SK-N-SH (cell line): ENCODE measurements around the gene MUC16. TPM values are rescaled to one million over a fixed set of nuclear protein-coding genes. Genes with fewer than 3 reads are reported as not detected.
"Not testable (repeated sequence)": the region's sequence is repeated elsewhere in the genome, so short reads cannot be mapped to it uniquely, and the experiment has no call there.

ENCODE experiments used
- CTCF ChIA-PET: fragments of 300-600, 350-600 bp; formaldehyde crosslinking; extraction: SDS; loops from one replicate; lab custom pipeline; 2021; lab: Yijun Ruan, JAX
- POLR2A ChIA-PET: fragments of 350-600 bp; sonication (Branson Sonifier 250); formaldehyde crosslinking; extraction: SDS; loops from one replicate; lab custom pipeline; 2020; ENCODE audit warnings: antibody characterized with exemption, inconsistent platforms; lab: Yijun Ruan, JAX
- DNase-seq: peaks from one replicate; pipeline ENCODE4 v3.0.0; 2012
- H2AFZ ChIP-seq: fragments of 200-600 bp; sonication (generic); 2 replicates; pipeline ENCODE4 v1.8.1; 2016; ENCODE audit warnings: antibody characterized with exemption, mild to moderate bottlenecking, low read depth
- H3F3A ChIP-seq: fragments of 200-600 bp; sonication (generic); replicated peaks from 2 replicates; pipeline ENCODE3; 2016; ENCODE audit warnings: antibody characterized with exemption, mild to moderate bottlenecking; ENCODE audit not compliant: insufficient read depth
- H3K27ac ChIP-seq, 2 experiments: fragments of 200-500 bp in 1 of 2; fragments of 200-600 bp in 1 of 2; sonication (Bioruptor generic) in 1 of 2; sonication (generic), shearing (Covaris generic) in 1 of 2; 2 replicates each; pipeline versions ENCODE4 v1.5.1 to v1.6.1; 2014 to 2016; ENCODE audit warnings: low read depth in 2 of 2, inconsistent platforms in 1 of 2, low read length in 1 of 2, mild to moderate bottlenecking in 1 of 2, mixed read lengths in 1 of 2
- H3K27me3 ChIP-seq: fragments of 200-600 bp; sonication (generic), shearing (Covaris generic); 2 replicates; pipeline ENCODE4 v1.6.1; 2016; ENCODE audit warnings: mixed run types; ENCODE audit not compliant: insufficient read depth
- H3K36me3 ChIP-seq, 2 experiments: fragments of 200-500 bp in 1 of 2; fragments of 200-600 bp in 1 of 2; sonication (Bioruptor generic) in 1 of 2; sonication (generic) in 1 of 2; replicated peaks in 1 of 2; 2 replicates each; pipeline versions ENCODE3 to v1.5.1; 2014 to 2016; ENCODE audit warnings: low read length in 1 of 2, mild to moderate bottlenecking in 1 of 2; ENCODE audit not compliant: insufficient read depth in 2 of 2, control insufficient read depth in 1 of 2
- H3K4me1 ChIP-seq, 2 experiments: fragments of 200-500 bp in 1 of 2; fragments of 200-600 bp in 1 of 2; sonication (Bioruptor generic) in 1 of 2; sonication (generic), shearing (Covaris generic) in 1 of 2; 2 replicates each; pipeline versions ENCODE4 v1.5.1 to v1.6.1; 2014 to 2016; ENCODE audit warnings: low read depth in 1 of 2, low read length in 1 of 2, mixed run types in 1 of 2; ENCODE audit not compliant: insufficient read depth in 2 of 2, control insufficient read depth in 1 of 2
- H3K4me2 ChIP-seq: fragments of 200-600 bp; sonication (generic), shearing (Covaris generic); 2 replicates; pipeline ENCODE4 v1.6.1; 2017; ENCODE audit warnings: mixed run types
- H3K4me3 ChIP-seq, 2 experiments: fragments of 200-500 bp in 1 of 2; fragments of 200-600 bp in 1 of 2; sonication (Bioruptor generic) in 1 of 2; sonication (generic), shearing (Covaris generic) in 1 of 2; 2 replicates each; pipeline versions ENCODE4 v1.5.1 to v1.8.1; 2014 to 2016; ENCODE audit warnings: low read depth in 2 of 2, inconsistent platforms in 1 of 2, low read length in 1 of 2, mild to moderate bottlenecking in 1 of 2, mixed read lengths in 1 of 2, moderate library complexity in 1 of 2
- H3K79me2 ChIP-seq: fragments of 200-600 bp; sonication (generic); 2 replicates; pipeline ENCODE4 v1.8.1; 2017; ENCODE audit warnings: mild to moderate bottlenecking; ENCODE audit not compliant: insufficient read depth
- H3K9ac ChIP-seq: fragments of 200-600 bp; sonication (generic); 2 replicates; pipeline ENCODE4 v1.6.1; 2017; ENCODE audit warnings: mixed run types
- H3K9me2 ChIP-seq: fragments of 200-600 bp; sonication (generic); 2 replicates; pipeline ENCODE4 v1.6.1; 2017; ENCODE audit warnings: mixed run types
- H3K9me3 ChIP-seq: fragments of 200-600 bp; sonication (generic); 2 replicates; pipeline ENCODE4 v1.6.1; 2017; ENCODE audit warnings: mixed run types, mild to moderate bottlenecking, moderate library complexity
- H4K20me1 ChIP-seq: fragments of 200-600 bp; sonication (generic); 2 replicates; pipeline ENCODE4 v1.6.1; 2017; ENCODE audit warnings: mild to moderate bottlenecking, mixed run types; ENCODE audit not compliant: insufficient read depth
- CHD2 ChIP-seq: fragments of 150-350 bp; IDR thresholded peaks from 2 replicates; pipeline ENCODE4 v1.6.1; 2018; ENCODE audit warnings: low read length; ENCODE audit not compliant: partially characterized antibody
- ELF1 ChIP-seq: IDR thresholded peaks from 2 replicates; pipeline ENCODE4 v1.4.0; 2012
- GABPA ChIP-seq: IDR thresholded peaks from 2 replicates; pipeline ENCODE4 v1.4.0; 2012; ENCODE audit warnings: low read depth, mild to moderate bottlenecking
- MXI1 ChIP-seq: IDR thresholded peaks from 2 replicates; pipeline ENCODE4 v1.6.1; 2012; ENCODE audit warnings: mild to moderate bottlenecking, low read depth, low read length, improper control_type of control experiment
- POLR2AphosphoS5 ChIP-seq: IDR thresholded peaks from 2 replicates; pipeline ENCODE4 v1.6.1; 2012; ENCODE audit warnings: low read depth, low read length
- RXRA ChIP-seq: IDR thresholded peaks from 2 replicates; pipeline ENCODE4 v1.4.0; 2012; ENCODE audit warnings: low read depth, mild to moderate bottlenecking, borderline replicate concordance
- TAF1 ChIP-seq: IDR thresholded peaks from 2 replicates; pipeline ENCODE4 v1.6.1; 2012; ENCODE audit warnings: low read depth, mild to moderate bottlenecking, low read length, moderate library complexity, borderline replicate concordance
- TCF12 ChIP-seq: IDR thresholded peaks from 2 replicates; pipeline ENCODE4 v1.4.0; 2012
- YY1 ChIP-seq: IDR thresholded peaks from 2 replicates; pipeline ENCODE4 v1.4.0; 2012; ENCODE audit warnings: low read depth, mild to moderate bottlenecking
- WGBS: methylation state at CpG from one replicate; pipeline ENCODE4 v1.1.6; 2017; ENCODE audit warnings: low lambda C conversion rate; 5-methylcytosine and 5-hydroxymethylcytosine counted together
- polyA plus RNA-seq, 3 experiments: library from polyadenylated mRNA; depleted of rRNA; stranded (reverse); fragments of >200 nt; gene quantifications; 2 replicates each; pipeline ENCODE4 v1.2.3, GENCODE V29; 2012
- TF ChIP-seq, protein P1 (sequence below): fragments of 150-350 bp; IDR thresholded peaks from 2 replicates; pipeline ENCODE4 v1.6.1; 2016; ENCODE audit warnings: mild to moderate bottlenecking, low read depth, low read length
- TF ChIP-seq, protein P2 (sequence below): IDR thresholded peaks from 2 replicates; pipeline ENCODE4 v1.4.0; 2012; ENCODE audit warnings: low read depth
- TF ChIP-seq, protein P3 (sequence below): fragments of 200-600 bp; sonication (generic); IDR thresholded peaks from 2 replicates; pipeline ENCODE4 v1.6.1; 2017; ENCODE audit warnings: antibody characterized with exemption, mild to moderate bottlenecking, moderate library complexity

The MUC16 gene
- polyA plus RNA-seq, 1 of the 3 experiments (the other 2 are of a cell fraction), result not detected

DNA sequence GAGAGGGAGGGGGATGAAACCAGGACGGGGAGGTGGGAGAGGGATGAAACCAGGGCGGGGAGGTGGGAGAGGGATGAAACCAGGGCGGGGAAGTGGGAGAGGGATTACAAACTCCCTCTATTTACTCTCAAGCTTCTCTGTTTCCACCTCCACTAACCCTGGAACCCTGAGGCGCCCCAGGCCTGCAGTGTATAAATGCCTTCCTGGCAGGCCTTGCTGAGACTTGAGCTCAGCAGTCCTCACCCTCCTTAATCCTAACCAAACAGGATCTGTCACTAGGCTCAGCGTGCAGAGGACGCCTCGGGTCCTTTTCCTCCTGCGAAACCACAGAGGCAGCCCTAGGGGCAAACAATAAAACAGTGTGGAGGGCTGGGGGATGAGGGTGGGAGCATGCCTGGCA is 44.6 kb upstream of the MUC16 start (continued):
- TF ChIP-seq, protein P1, sequence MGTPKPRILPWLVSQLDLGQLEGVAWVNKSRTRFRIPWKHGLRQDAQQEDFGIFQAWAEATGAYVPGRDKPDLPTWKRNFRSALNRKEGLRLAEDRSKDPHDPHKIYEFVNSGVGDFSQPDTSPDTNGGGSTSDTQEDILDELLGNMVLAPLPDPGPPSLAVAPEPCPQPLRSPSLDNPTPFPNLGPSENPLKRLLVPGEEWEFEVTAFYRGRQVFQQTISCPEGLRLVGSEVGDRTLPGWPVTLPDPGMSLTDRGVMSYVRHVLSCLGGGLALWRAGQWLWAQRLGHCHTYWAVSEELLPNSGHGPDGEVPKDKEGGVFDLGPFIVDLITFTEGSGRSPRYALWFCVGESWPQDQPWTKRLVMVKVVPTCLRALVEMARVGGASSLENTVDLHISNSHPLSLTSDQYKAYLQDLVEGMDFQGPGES, result no peak
- no peak for TF ChIP-seq ELF1
- TF ChIP-seq, all 33 proteins: peak for 0

DNA sequence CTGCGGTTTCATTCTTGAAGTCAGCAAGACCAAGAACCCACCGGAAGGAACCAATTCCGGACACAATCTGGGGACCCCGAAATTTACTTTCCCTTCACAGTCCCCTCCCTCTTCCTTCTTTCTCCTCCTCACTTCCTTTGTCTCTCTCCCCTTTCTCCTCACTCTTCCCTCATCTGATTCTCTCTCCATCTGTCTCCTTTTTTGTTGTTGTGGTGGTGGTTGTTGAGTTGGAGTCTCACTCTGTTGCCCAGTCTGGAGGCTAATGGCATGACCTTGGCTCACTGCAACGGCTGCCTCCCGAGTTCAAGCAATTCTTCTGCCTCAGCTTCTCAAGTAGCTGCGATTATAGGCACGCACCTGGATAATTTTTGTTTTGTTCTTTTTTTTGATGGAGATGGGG is 44.0 kb upstream of the MUC16 start:
- H3K9me3 ChIP-seq, result no peaks in the 10 kb centered on the region
- no peak for DNase-seq
- H3K9ac ChIP-seq, result no peak overlapping the region
- no peaks in the 10 kb centered on the region for H3K79me2 ChIP-seq
- H3K4me3 ChIP-seq, result no peak overlapping the region
- no peaks in the 10 kb centered on the region for H3K36me3 ChIP-seq
- H3K4me2 ChIP-seq, result no peak overlapping the region
- TF ChIP-seq, protein P2, sequence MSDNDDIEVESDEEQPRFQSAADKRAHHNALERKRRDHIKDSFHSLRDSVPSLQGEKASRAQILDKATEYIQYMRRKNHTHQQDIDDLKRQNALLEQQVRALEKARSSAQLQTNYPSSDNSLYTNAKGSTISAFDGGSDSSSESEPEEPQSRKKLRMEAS, result no peak
- TF ChIP-seq CHD2, result no peak
- TF ChIP-seq TCF12, result no peak
- TF ChIP-seq GABPA, result no peak
- no peak for TF ChIP-seq YY1
- no peak for TF ChIP-seq RXRA
- peaks cover 13% of the 10 kb centered on the region; the same call in 1 of the 2 replicates for H3K27me3 ChIP-seq
- peaks cover 0 to 4% of the 10 kb centered on the region in 2 experiments; a peak in 1 of 4 replicates for H3K4me1 ChIP-seq
- no peaks in the 10 kb centered on the region for H4K20me1 ChIP-seq
- no peak overlapping the region for H2AFZ ChIP-seq
- WGBS, result 29% methylated on average over 8 of the region's 8 CpGs
- ChIA-PET POLR2A (no interaction called here), CTCF (no interaction called here)
- H3K27ac ChIP-seq, result no peak overlapping the region
- no peaks in the 10 kb centered on the region for H3K9me2 ChIP-seq
- H3F3A ChIP-seq, result no peaks in the 10 kb centered on the region

DNA sequence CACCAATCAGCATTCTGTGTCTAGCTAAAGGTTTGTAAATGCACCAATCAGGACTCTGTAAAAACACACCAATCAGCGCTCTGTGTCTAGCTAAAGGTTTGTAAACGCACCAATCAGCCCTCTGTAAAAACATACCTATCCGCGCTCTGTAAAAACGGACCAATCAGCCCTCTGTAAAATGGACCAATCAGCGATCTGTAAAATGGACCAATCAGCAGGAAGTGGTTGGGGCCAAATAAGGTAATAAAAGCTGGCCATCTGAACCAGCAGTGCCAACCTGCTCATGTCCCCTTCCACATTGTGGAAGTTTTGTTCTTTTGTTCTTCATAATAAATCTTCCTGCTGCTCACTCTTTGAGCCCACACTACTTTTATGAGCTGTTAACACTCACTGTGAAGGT is 43.5 kb upstream of the MUC16 start:
- H3K27me3 ChIP-seq, result peaks cover 13% of the 10 kb centered on the region; the same call in 1 of the 2 replicates
- H4K20me1 ChIP-seq, CTCF ChIA-PET, H3K4me2 ChIP-seq, H3K4me3 ChIP-seq, H3K4me1 ChIP-seq, H3K36me3 ChIP-seq, H3K27ac ChIP-seq, POLR2A ChIA-PET, H3K9ac ChIP-seq, H3K9me2 ChIP-seq, H2AFZ ChIP-seq, H3K9me3 ChIP-seq, DNase-seq, H3F3A ChIP-seq, H3K79me2 ChIP-seq: not testable (repeated sequence)
- WGBS, result 55% methylated on average over 6 of the region's 6 CpGs

DNA sequence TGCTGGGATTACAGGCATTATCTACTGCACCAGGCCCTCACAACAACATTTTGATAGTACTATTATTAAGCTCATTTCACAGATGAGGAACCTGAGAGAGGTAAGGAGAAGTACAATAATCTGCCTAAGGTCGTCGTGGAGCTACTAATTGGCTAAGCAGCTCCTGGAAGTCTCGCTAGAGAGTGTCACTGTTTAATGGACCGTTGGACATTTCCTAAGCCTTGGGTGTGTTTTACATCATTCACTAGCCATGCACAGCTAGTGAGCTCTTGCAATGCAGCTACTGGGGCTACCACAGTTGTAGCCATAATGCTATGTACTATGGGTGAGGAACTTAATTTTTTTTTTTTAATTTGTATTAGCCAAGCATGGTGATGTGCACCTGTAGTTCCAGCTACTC is 42.7 kb upstream of the MUC16 start:
- Histone ChIP-seq H3K27ac (no peak overlapping the region), H3K27me3 (peaks cover 13% of the 10 kb centered on the region; the same call in 1 of the 2 replicates), H3K79me2 (no peaks in the 10 kb centered on the region), H3K9me3 (no peaks in the 10 kb centered on the region), H3K4me2 (no peak overlapping the region), H4K20me1 (no peaks in the 10 kb centered on the region), H3K9me2 (no peaks in the 10 kb centered on the region), H3K36me3 (no peaks in the 10 kb centered on the region), H3K4me3 (no peak overlapping the region), H3K9ac (no peak overlapping the region), H2AFZ (no peak overlapping the region), H3K4me1 (peaks cover 0 to 4% of the 10 kb centered on the region in 2 experiments; a peak in 1 of 4 replicates), H3F3A (no peaks in the 10 kb centered on the region)
- ChIA-PET CTCF (no interaction called here), POLR2A (no interaction called here)
- 19% methylated on average over 4 of the region's 4 CpGs for WGBS
- TF ChIP-seq MXI1 (no peak), TAF1 (no peak), POLR2AphosphoS5 (no peak), CHD2 (no peak)
- TF ChIP-seq, protein P3, sequence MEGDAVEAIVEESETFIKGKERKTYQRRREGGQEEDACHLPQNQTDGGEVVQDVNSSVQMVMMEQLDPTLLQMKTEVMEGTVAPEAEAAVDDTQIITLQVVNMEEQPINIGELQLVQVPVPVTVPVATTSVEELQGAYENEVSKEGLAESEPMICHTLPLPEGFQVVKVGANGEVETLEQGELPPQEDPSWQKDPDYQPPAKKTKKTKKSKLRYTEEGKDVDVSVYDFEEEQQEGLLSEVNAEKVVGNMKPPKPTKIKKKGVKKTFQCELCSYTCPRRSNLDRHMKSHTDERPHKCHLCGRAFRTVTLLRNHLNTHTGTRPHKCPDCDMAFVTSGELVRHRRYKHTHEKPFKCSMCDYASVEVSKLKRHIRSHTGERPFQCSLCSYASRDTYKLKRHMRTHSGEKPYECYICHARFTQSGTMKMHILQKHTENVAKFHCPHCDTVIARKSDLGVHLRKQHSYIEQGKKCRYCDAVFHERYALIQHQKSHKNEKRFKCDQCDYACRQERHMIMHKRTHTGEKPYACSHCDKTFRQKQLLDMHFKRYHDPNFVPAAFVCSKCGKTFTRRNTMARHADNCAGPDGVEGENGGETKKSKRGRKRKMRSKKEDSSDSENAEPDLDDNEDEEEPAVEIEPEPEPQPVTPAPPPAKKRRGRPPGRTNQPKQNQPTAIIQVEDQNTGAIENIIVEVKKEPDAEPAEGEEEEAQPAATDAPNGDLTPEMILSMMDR, result no peak
- no peak for DNase-seq
